Anterior cingulate cortex (tissue), 58 donors: ENCODE results near the gene PRTFDC1.
A peak's percentile ranks its signal among the peaks of the same experiment; 100 is the strongest.

Experiments
- DNase-seq, 58 donors: peaks; one replicate each; lab custom pipeline; 2025; lab: John Stamatoyannopoulos, UW

The PRTFDC1 gene

GRCh38 chr10:24908793-24909423, 43.5 kb downstream of the PRTFDC1 start:
- peak in 1 of 58 donors; percentile 38 for DNase-seq

- DNase-seq = no peak
Measured at GRCh38 chr10:24907956-24908355, 44.5 kb downstream of the PRTFDC1 start.

- no peak for DNase-seq
Measured at GRCh38 chr10:24906372-24906771, 46.0 kb downstream of the PRTFDC1 start.

GRCh38 chr10:24904824-24905223, 47.6 kb downstream of the PRTFDC1 start:
- DNase-seq = no peak

GRCh38 chr10:24902400-24902728, 50.0 kb downstream of the PRTFDC1 start:
- no peak for DNase-seq

GRCh38 chr10:24901686-24902399, 50.6 kb downstream of the PRTFDC1 start:
- peak in 37 of 58 donors; percentile 6 to 62 (median 27) for DNase-seq

GRCh38 chr10:24900888-24901685, 51.3 kb downstream of the PRTFDC1 start:
- peak in 1 of 58 donors; percentile 48 for DNase-seq

GRCh38 chr10:24899571-24899970, 52.8 kb downstream of the PRTFDC1 start:
- DNase-seq = no peak

- DNase-seq = no peak
Measured at GRCh38 chr10:24898501-24898900, 53.9 kb downstream of the PRTFDC1 start.

GRCh38 chr10:24897326-24897926, 55.0 kb downstream of the PRTFDC1 start:
- no peak for DNase-seq

GRCh38 chr10:24894728-24895127, 57.7 kb downstream of the PRTFDC1 start:
- DNase-seq = no peak

GRCh38 chr10:24894309-24894708, 58.1 kb downstream of the PRTFDC1 start:
- no peak for DNase-seq

GRCh38 chr10:24893127-24893526, 59.3 kb downstream of the PRTFDC1 start:
- DNase-seq = no peak

- DNase-seq = no peak
Measured at GRCh38 chr10:24891823-24892222, 60.6 kb downstream of the PRTFDC1 start.

GRCh38 chr10:24889639-24890038, 62.8 kb downstream of the PRTFDC1 start:
- no peak for DNase-seq

- no peak for DNase-seq
Measured at GRCh38 chr10:24887855-24888231, 64.6 kb downstream of the PRTFDC1 start.

- DNase-seq = no peak
Measured at GRCh38 chr10:24886290-24886680, 66.1 kb downstream of the PRTFDC1 start.

GRCh38 chr10:24885551-24886289, 66.7 kb downstream of the PRTFDC1 start:
- DNase-seq = no peak

- no peak for DNase-seq
Measured at GRCh38 chr10:24884793-24885192, 67.6 kb downstream of the PRTFDC1 start.

GRCh38 chr10:24884316-24884715, 68.1 kb downstream of the PRTFDC1 start:
- no peak for DNase-seq
